ENCODE results near the gene DTX3L.

- TF ChIP-seq POLR2A (IDR thresholded peaks at IDR 0.05; ENCODE audit: low read depth, low read length) (no peak), TAF1 (IDR thresholded peaks at IDR 0.05; ENCODE audit: borderline replicate concordance, low read depth, low read length) (no peak), POLR2AphosphoS5 (IDR thresholded peaks at IDR 0.05; ENCODE audit: low read depth, low read length) (no peak)
These were observed 27.5 kb upstream of the DTX3L start for GRCh38 chr3:122536632-122537001.
